SK-N-SH (cell line): ENCODE measurements around the gene RAPSN. TPM values are rescaled to one million over a fixed set of nuclear protein-coding genes. Genes with fewer than 3 reads are reported as not detected.

Experiments used
- CTCF ChIA-PET: fragments of 300-600, 350-600 bp; formaldehyde crosslinking; extraction: SDS; loops from one replicate; lab custom pipeline; 2021; lab: Yijun Ruan, JAX
- POLR2A ChIA-PET: fragments of 350-600 bp; sonication (Branson Sonifier 250); formaldehyde crosslinking; extraction: SDS; loops from one replicate; lab custom pipeline; 2020; ENCODE audit warnings: antibody characterized with exemption, inconsistent platforms; lab: Yijun Ruan, JAX
- DNase-seq: peaks from one replicate; pipeline ENCODE4 v3.0.0; 2012
- H2AFZ ChIP-seq: fragments of 200-600 bp; sonication (generic); 2 replicates; pipeline ENCODE4 v1.8.1; 2016; ENCODE audit warnings: antibody characterized with exemption, mild to moderate bottlenecking, low read depth
- H3F3A ChIP-seq: fragments of 200-600 bp; sonication (generic); replicated peaks from 2 replicates; pipeline ENCODE3; 2016; ENCODE audit warnings: antibody characterized with exemption, mild to moderate bottlenecking; ENCODE audit not compliant: insufficient read depth
- H3K27ac ChIP-seq, 2 experiments: fragments of 200-500 bp in 1 of 2; fragments of 200-600 bp in 1 of 2; sonication (Bioruptor generic) in 1 of 2; sonication (generic), shearing (Covaris generic) in 1 of 2; 2 replicates each; pipeline versions ENCODE4 v1.5.1 to v1.6.1; 2014 to 2016; ENCODE audit warnings: low read depth in 2 of 2, inconsistent platforms in 1 of 2, low read length in 1 of 2, mild to moderate bottlenecking in 1 of 2, mixed read lengths in 1 of 2
- H3K27me3 ChIP-seq: fragments of 200-600 bp; sonication (generic), shearing (Covaris generic); 2 replicates; pipeline ENCODE4 v1.6.1; 2016; ENCODE audit warnings: mixed run types; ENCODE audit not compliant: insufficient read depth
- H3K36me3 ChIP-seq, 2 experiments: fragments of 200-500 bp in 1 of 2; fragments of 200-600 bp in 1 of 2; sonication (Bioruptor generic) in 1 of 2; sonication (generic) in 1 of 2; replicated peaks in 1 of 2; 2 replicates each; pipeline versions ENCODE3 to v1.5.1; 2014 to 2016; ENCODE audit warnings: low read length in 1 of 2, mild to moderate bottlenecking in 1 of 2; ENCODE audit not compliant: insufficient read depth in 2 of 2, control insufficient read depth in 1 of 2
- H3K4me1 ChIP-seq, 2 experiments: fragments of 200-500 bp in 1 of 2; fragments of 200-600 bp in 1 of 2; sonication (Bioruptor generic) in 1 of 2; sonication (generic), shearing (Covaris generic) in 1 of 2; 2 replicates each; pipeline versions ENCODE4 v1.5.1 to v1.6.1; 2014 to 2016; ENCODE audit warnings: low read depth in 1 of 2, low read length in 1 of 2, mixed run types in 1 of 2; ENCODE audit not compliant: insufficient read depth in 2 of 2, control insufficient read depth in 1 of 2
- H3K4me2 ChIP-seq: fragments of 200-600 bp; sonication (generic), shearing (Covaris generic); 2 replicates; pipeline ENCODE4 v1.6.1; 2017; ENCODE audit warnings: mixed run types
- H3K4me3 ChIP-seq, 2 experiments: fragments of 200-500 bp in 1 of 2; fragments of 200-600 bp in 1 of 2; sonication (Bioruptor generic) in 1 of 2; sonication (generic), shearing (Covaris generic) in 1 of 2; 2 replicates each; pipeline versions ENCODE4 v1.5.1 to v1.8.1; 2014 to 2016; ENCODE audit warnings: low read depth in 2 of 2, inconsistent platforms in 1 of 2, low read length in 1 of 2, mild to moderate bottlenecking in 1 of 2, mixed read lengths in 1 of 2, moderate library complexity in 1 of 2
- H3K79me2 ChIP-seq: fragments of 200-600 bp; sonication (generic); 2 replicates; pipeline ENCODE4 v1.8.1; 2017; ENCODE audit warnings: mild to moderate bottlenecking; ENCODE audit not compliant: insufficient read depth
- H3K9ac ChIP-seq: fragments of 200-600 bp; sonication (generic); 2 replicates; pipeline ENCODE4 v1.6.1; 2017; ENCODE audit warnings: mixed run types
- H3K9me2 ChIP-seq: fragments of 200-600 bp; sonication (generic); 2 replicates; pipeline ENCODE4 v1.6.1; 2017; ENCODE audit warnings: mixed run types
- H3K9me3 ChIP-seq: fragments of 200-600 bp; sonication (generic); 2 replicates; pipeline ENCODE4 v1.6.1; 2017; ENCODE audit warnings: mixed run types, mild to moderate bottlenecking, moderate library complexity
- H4K20me1 ChIP-seq: fragments of 200-600 bp; sonication (generic); 2 replicates; pipeline ENCODE4 v1.6.1; 2017; ENCODE audit warnings: mild to moderate bottlenecking, mixed run types; ENCODE audit not compliant: insufficient read depth
- CHD2 ChIP-seq: fragments of 150-350 bp; IDR thresholded peaks from 2 replicates; pipeline ENCODE4 v1.6.1; 2018; ENCODE audit warnings: low read length; ENCODE audit not compliant: partially characterized antibody
- CTCF ChIP-seq: fragments of 200-600 bp; sonication (generic); IDR thresholded peaks from 2 replicates; pipeline ENCODE4 v1.6.1; 2017; ENCODE audit warnings: antibody characterized with exemption, mild to moderate bottlenecking, moderate library complexity
- EP300 ChIP-seq, 2 experiments: IDR thresholded peaks; 2 replicates each; pipeline versions ENCODE4 v1.4.0 to v1.6.1; 2012; ENCODE audit warnings: borderline replicate concordance in 1 of 2, low read depth in 1 of 2, low read length in 1 of 2
- FOXJ3 ChIP-seq: sonication (generic); formaldehyde crosslinking; IDR thresholded peaks from 2 replicates; pipeline ENCODE4 v1.5.1; 2020; ENCODE audit warnings: mild to moderate bottlenecking, missing genetic modification reagents
- FOXM1 ChIP-seq: IDR thresholded peaks from 2 replicates; pipeline ENCODE4 v1.4.0; 2012; ENCODE audit warnings: low read depth, mild to moderate bottlenecking
- GABPA ChIP-seq: IDR thresholded peaks from 2 replicates; pipeline ENCODE4 v1.4.0; 2012; ENCODE audit warnings: low read depth, mild to moderate bottlenecking
- GATA2 ChIP-seq: sonication (generic); formaldehyde crosslinking; IDR thresholded peaks from 2 replicates; pipeline ENCODE4 v1.5.0; 2020; ENCODE audit warnings: mild to moderate bottlenecking, missing genetic modification reagents
- MEF2A ChIP-seq: IDR thresholded peaks from 2 replicates; pipeline ENCODE4 v1.4.0; 2012; ENCODE audit warnings: low read depth, borderline replicate concordance
- MXI1 ChIP-seq: IDR thresholded peaks from 2 replicates; pipeline ENCODE4 v1.6.1; 2012; ENCODE audit warnings: mild to moderate bottlenecking, low read depth, low read length, improper control_type of control experiment
- NFIC ChIP-seq: IDR thresholded peaks from 2 replicates; pipeline ENCODE4 v1.4.0; 2012; ENCODE audit warnings: borderline replicate concordance
- POLR2AphosphoS5 ChIP-seq: IDR thresholded peaks from 2 replicates; pipeline ENCODE4 v1.6.1; 2012; ENCODE audit warnings: low read depth, low read length
- RCOR1 ChIP-seq: fragments of 150-350 bp; IDR thresholded peaks from 2 replicates; pipeline ENCODE4 v1.6.1; 2017; ENCODE audit warnings: antibody characterized with exemption, low read length
- RFX5 ChIP-seq: IDR thresholded peaks from 2 replicates; pipeline ENCODE4 v1.6.1; 2012; ENCODE audit warnings: mild to moderate bottlenecking, improper control_type of control experiment, low read length
- RXRA ChIP-seq: IDR thresholded peaks from 2 replicates; pipeline ENCODE4 v1.4.0; 2012; ENCODE audit warnings: low read depth, mild to moderate bottlenecking, borderline replicate concordance
- SIN3A ChIP-seq: IDR thresholded peaks from 2 replicates; pipeline ENCODE4 v1.6.1; 2012; ENCODE audit warnings: low read depth, mild to moderate bottlenecking, low read length, moderate library complexity, borderline replicate concordance
- TAF1 ChIP-seq: IDR thresholded peaks from 2 replicates; pipeline ENCODE4 v1.6.1; 2012; ENCODE audit warnings: low read depth, mild to moderate bottlenecking, low read length, moderate library complexity, borderline replicate concordance
- YY1 ChIP-seq: IDR thresholded peaks from 2 replicates; pipeline ENCODE4 v1.4.0; 2012; ENCODE audit warnings: low read depth, mild to moderate bottlenecking
- ZBTB33 ChIP-seq: IDR thresholded peaks from 2 replicates; pipeline ENCODE4 v1.4.0; 2012; ENCODE audit warnings: low read depth, borderline replicate concordance
- WGBS: methylation state at CpG from one replicate; pipeline ENCODE4 v1.1.6; 2017; ENCODE audit warnings: low lambda C conversion rate; 5-methylcytosine and 5-hydroxymethylcytosine counted together
- polyA plus RNA-seq, 3 experiments: library from polyadenylated mRNA; depleted of rRNA; stranded (reverse); fragments of >200 nt; gene quantifications; 2 replicates each; pipeline ENCODE4 v1.2.3, GENCODE V29; 2012
- TF ChIP-seq, protein P1 (sequence below): fragments of 150-350 bp; IDR thresholded peaks from 2 replicates; pipeline ENCODE4 v1.6.1; 2017; ENCODE audit warnings: antibody characterized with exemption, low read length, low read depth, borderline replicate concordance
- TF ChIP-seq, protein P2 (sequence below): IDR thresholded peaks from 2 replicates; pipeline ENCODE4 v1.4.0; 2012; ENCODE audit warnings: low read depth

RAPSN gene
- polyA plus RNA-seq, 1 of the 3 experiments (the other 2 are of a cell fraction), result 0.07 TPM

DNA sequence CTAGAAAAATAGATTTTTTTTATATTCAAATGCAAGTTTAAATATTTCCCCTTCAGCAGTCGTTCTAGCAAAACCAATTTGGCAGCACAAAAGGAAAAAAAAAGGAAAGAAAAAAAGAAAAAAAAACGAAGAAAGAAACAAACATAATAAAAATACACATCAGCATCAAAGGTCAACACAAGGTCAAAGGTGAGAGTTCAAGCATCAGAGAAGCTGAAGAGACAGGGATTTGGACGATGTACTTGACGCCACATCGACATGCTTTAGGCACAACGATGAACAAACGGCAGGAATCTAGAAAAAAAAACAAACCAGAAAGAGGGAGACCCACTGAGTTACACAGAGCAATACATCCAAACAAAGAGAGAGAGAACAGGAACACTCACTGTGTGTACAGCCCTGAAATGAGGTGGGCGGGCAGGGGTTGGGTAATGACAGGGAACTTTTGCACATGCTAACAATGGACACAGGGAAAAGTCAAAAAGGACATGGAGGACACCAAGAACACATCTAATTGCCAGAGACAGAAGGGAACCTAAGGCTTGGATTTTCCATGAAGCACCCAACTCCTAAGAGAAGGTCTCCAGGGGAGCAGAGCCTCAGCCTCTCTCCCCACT, 19.8 kb upstream of the RAPSN start:
- Histone ChIP-seq H3K4me1 (peaks cover 19 to 25% of the 10 kb centered on the region in 2 experiments; a peak in 3 of 4 replicates), H3K79me2 (peaks cover 66% of the 10 kb centered on the region), H3K27me3 (no peaks in the 10 kb centered on the region), H3K4me2 (no peak overlapping the region), H2AFZ (no peak overlapping the region), H3K9ac (no peak overlapping the region), H3K9me3 (no peaks in the 10 kb centered on the region), H3K27ac (peak overlapping the region in 1 of 2 experiments; percentile 34; a peak in 1 of 4 replicates), H3F3A (peaks cover 5% of the 10 kb centered on the region), H4K20me1 (peaks cover 33% of the 10 kb centered on the region), H3K9me2 (no peaks in the 10 kb centered on the region), H3K4me3 (no peak overlapping the region), H3K36me3 (peaks cover 70 to 73% of the 10 kb centered on the region in 2 experiments)
- POLR2A ChIA-PET, result no interaction called here
- WGBS, result 86% methylated on average over 8 of the region's 8 CpGs
- CTCF ChIA-PET, result interaction anchor here (1.1 kb wide), 1 partner anchor 19 kb away, joined by 3 read pairs; no protein-coding TSS in a partner anchor
- TF ChIP-seq MXI1 (no peak), CTCF (no peak), YY1 (no peak), NFIC (no peak), GABPA (no peak), RXRA (no peak)
- TF ChIP-seq, protein P1, sequence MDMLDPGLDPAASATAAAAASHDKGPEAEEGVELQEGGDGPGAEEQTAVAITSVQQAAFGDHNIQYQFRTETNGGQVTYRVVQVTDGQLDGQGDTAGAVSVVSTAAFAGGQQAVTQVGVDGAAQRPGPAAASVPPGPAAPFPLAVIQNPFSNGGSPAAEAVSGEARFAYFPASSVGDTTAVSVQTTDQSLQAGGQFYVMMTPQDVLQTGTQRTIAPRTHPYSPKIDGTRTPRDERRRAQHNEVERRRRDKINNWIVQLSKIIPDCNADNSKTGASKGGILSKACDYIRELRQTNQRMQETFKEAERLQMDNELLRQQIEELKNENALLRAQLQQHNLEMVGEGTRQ, result no peak
- no peak for DNase-seq

GRCh38 chr11:47467357-47467756, 18.4 kb upstream of the RAPSN start:
- DNase-seq, result no peak
- no peak for TF ChIP-seq FOXM1
- TF ChIP-seq GATA2, result no peak
- TF ChIP-seq, protein P2, sequence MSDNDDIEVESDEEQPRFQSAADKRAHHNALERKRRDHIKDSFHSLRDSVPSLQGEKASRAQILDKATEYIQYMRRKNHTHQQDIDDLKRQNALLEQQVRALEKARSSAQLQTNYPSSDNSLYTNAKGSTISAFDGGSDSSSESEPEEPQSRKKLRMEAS, result no peak
- no peak for TF ChIP-seq SIN3A
- TF ChIP-seq ZBTB33, result no peak
- no peak for TF ChIP-seq FOXJ3 (CRISPR knock-in tag)
- TF ChIP-seq, protein P1, result no peak
- TF ChIP-seq RXRA, result no peak
- TF ChIP-seq RCOR1, result no peak
- TF ChIP-seq CHD2, result no peak
- TF ChIP-seq POLR2AphosphoS5, result no peak
- no peak for TF ChIP-seq TAF1
- TF ChIP-seq MEF2A, result no peak
- no peak for TF ChIP-seq EP300 (IDR thresholded peaks at IDR 0.05; ENCODE audit: borderline replicate concordance in 1 of 2, low read depth in 1 of 2, low read length in 1 of 2)
- no peak for TF ChIP-seq RFX5
- TF ChIP-seq GABPA, result no peak
- Histone ChIP-seq H2AFZ (no peak overlapping the region), H3K79me2 (peaks cover 66% of the 10 kb centered on the region), H3F3A (peaks cover 11% of the 10 kb centered on the region), H3K9me2 (no peaks in the 10 kb centered on the region), H3K4me1 (peaks cover 19 to 25% of the 10 kb centered on the region in 2 experiments; a peak in 3 of 4 replicates), H3K4me3 (no peak overlapping the region), H3K4me2 (0 out of 2 replicates have a peak overlapping the region, but pooled peaks have one; percentile 15), H3K9ac (no peak overlapping the region), H4K20me1 (peaks cover 36% of the 10 kb centered on the region), H3K36me3 (peaks cover 58 to 66% of the 10 kb centered on the region in 2 experiments), H3K9me3 (no peaks in the 10 kb centered on the region), H3K27ac (peak overlapping the region in 1 of 2 experiments; percentile 68; a peak in 2 of 4 replicates), H3K27me3 (no peaks in the 10 kb centered on the region)
- POLR2A ChIA-PET, result no interaction called here
- CTCF ChIA-PET, result no interaction called here
- 92% methylated on average over 7 of the region's 7 CpGs for WGBS
